GM20431 (cell line): ENCODE results near the gene ATRX.
"Not testable (repeated sequence)": the region's sequence is repeated elsewhere in the genome, so short reads cannot be mapped to it uniquely, and the experiment has no call there.

ENCODE experiments used
- in situ Hi-C: fragments of 300-500 bp; cut with MseI, MboI; formaldehyde crosslinking; loops from one replicate; pipeline ENCODE4 v1.15.0; 2020; ENCODE audit warnings: low sequenced_read_pairs; ENCODE audit not compliant: unreplicated experiment

Gene ATRX

DNA sequence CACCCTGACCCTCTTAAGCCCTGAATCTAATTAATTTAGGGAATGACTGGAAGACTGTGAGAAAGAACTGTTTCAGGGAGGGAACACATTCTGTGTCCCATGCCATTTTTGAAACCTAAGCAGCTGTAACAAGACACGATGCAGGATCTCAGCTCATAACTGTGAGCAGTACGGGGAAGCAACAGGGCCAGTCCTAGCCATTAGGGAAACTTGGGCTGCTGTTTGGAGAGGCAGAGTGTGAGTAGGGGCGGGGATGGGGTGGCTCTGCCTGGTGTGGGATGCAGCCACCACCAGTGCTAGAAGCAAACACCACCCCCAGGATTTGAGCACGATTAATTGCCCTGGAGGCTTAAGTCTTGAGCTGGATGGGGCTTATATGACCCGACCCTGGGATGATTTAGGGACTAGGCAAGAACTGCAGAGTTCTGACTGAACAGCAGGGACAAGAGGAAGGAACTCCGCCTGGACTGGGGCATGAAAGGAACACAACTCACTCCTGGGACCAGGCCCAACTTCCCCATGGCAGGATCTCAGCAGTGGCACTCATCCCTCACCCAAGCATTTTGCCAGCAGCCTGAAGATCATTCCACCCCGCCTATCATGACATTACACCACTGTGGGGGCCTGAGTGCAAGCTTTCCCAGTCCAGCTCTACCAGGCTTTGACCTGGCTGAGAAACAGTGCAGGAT lies 43.1 kb downstream of the ATRX start:
- in situ Hi-C loops = no loop called here

DNA sequence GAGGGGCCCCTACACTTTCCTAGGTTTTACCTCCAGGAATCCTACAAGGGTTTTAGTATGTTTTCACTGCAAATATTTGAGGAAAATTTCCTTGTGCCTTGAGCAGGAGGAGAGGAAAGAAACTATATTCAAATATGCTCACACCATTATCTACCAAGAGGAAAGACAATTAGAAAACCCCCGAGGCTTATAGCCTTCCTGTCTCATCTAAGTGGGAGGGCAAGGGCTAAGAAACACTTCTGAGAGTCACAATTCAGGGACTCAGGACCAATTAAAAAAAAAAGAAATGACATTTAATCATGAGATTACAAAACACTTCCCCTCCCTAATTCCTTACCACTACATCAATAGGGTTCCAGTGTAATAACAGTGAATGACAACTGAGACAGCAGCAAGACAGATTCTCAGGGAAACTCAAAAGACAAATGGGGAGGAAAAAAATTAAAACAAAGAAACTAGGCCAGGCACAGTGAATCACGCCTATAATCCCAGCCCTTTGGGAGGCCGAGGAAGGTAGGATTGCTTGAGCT lies 45.6 kb downstream of the ATRX start:
- in situ Hi-C loops = no loop called here

GRCh38 chrX:77733342-77733741 lies 52.7 kb downstream of the ATRX start:
- in situ Hi-C loops = no loop called here

GRCh38 chrX:77731821-77732419 lies 54.1 kb downstream of the ATRX start:
- in situ Hi-C loops = no loop called here

DNA sequence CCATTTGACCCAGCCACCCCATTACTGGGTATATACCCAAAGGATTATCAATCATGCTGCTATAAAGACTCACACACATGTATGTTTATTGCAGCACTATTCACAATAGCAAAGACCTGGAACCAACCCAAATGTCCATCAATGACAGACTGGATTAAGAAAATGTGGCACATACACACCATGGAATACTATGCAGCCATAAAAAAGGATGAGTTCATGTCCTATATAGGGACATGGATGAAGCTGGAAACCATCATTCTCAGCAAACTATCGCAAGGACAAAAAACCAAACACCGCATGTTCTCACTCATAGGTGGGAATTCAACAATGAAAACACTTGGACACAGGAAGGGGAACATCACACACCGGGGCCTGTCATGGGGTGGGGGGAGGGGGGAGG lies 59.9 kb downstream of the ATRX start:
- in situ Hi-C loops = not testable (repeated sequence)

GRCh38 chrX:77723681-77724080 lies 62.3 kb downstream of the ATRX start:
- in situ Hi-C loops = no loop called here

DNA sequence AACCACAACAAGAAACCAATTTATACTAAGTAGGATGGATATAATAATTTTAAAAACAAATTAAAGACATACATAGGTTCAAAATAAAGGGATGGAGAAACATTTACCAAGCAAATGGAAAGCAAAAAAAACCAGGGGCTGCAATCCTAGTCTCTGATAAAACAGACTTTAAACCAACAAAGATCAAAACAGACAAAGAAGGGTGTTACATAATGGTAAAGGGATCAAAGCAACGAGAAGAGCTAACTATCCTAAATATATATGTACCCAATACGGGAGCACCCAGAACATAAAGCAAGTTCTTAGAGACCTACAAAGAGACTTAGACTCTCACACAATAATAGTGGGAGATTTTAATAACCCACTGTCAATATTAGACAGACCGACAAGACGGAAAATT lies 66.6 kb downstream of the ATRX start:
- in situ Hi-C loops = no loop called here

DNA sequence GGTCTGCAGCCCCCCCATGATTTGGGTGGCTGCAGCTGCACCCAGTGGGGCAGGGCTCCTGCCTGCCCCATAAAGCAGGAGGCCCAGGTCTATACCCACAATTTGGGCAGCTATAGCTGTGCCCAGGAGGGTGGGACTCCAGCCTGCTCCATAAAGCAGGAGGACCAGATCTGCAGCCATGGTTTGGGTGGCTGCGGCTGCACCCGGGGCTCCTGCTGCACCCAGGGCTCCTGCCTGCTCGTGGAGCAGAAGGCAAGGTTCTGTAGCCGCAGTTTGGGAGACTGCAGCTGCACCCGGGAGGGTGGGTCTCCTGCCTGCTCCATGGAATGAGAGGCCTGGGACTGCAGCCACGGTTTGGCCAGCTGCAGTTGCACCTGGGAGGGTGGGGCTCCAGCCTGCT lies 81.1 kb downstream of the ATRX start:
- in situ Hi-C loops = no loop called here

DNA sequence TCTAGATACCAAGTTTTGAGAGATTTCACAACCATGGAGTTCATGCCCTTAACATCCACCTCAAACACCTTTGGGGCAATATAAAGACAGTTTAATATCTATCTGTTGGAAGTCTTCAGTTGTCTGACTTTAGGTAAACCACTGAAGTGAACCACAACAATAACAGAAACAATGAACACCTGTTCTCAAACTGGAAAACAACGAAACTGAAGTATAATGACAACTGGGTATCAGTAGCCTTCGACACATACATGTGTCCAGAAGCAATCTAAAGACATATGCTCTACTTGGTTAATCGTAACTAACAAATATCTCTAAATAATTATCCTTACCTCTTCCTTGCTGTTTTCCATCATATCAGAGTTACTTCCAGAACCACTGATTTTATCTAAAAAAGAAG lies 87.8 kb downstream of the ATRX start:
- in situ Hi-C loops = no loop called here

GRCh38 chrX:77694491-77694890 lies 91.5 kb downstream of the ATRX start:
- in situ Hi-C loops = no loop called here

DNA sequence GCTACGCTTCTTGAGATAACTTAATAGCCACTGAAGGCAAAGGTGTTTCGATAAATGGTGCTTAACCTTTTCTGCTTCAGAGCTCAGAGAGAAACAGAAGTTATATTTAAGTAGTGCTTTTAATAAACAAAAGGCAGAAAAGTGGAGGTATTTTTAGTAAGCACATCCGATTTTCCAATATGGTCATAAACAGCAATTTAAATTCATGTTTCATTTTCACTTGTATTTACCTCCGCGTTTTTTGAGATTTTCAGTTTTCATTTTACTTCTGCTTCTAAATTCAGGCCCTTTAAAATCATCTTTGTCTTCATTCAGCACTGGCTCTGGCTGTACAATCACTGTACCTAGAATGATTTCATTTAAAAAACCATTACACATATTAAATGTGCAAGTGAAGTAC lies 92.4 kb downstream of the ATRX start:
- in situ Hi-C loops = no loop called here

DNA sequence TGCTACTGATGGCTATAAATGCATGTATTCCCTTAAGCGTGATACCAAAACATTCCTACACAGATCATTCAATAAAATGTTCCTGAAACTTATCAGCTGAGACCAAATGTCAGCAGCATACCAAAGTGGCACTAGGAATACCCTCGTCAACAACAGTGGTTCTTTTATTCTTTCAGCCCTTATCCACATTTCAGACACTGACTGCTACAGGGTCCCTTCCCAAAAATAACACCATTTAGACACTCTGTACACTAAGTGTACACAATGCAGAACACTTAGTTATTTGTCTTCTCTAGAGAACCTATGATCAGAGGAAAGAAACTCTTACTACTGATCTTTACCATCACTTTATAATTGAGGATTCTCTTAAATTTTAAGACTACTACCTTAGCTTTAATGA lies 94.1 kb downstream of the ATRX start:
- in situ Hi-C loops = no loop called here

DNA sequence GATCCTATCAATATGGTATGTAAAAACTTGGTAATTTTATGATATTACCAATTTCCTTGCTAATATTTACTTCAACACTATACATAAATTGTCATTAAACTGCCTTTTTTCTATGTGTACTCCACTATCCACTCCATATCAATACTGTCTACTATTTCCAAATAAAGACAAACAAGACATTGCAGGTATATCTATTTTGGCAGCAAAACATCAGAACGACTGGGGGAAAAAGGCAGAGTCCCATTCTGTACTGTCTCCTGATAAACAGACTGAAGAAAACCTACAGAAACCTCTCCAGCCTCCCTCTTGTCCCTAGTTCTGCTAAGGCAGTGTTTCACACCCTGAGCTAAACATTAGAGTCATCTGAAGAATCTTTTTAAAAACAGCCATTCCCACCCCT lies 96.6 kb downstream of the ATRX start:
- in situ Hi-C loops = no loop called here

DNA sequence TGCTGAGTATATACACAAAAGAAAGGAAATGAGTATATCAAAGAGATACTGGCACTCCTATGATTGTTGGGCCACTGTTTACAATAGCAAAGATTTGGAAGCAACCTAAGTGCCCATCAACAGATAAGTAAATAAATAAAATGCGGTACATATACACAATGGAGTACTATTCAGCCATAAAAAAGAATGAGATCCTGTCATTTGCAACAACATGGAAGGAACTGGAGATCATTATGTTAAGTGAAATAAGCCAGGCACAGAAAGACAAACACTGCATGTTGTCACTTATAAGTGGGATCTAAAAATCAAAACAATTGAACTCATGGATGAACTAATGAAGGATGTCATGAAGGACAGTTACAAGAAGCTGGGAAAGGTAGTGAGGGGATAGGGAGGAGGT lies 100.3 kb downstream of the ATRX start:
- in situ Hi-C loops = not testable (repeated sequence)

GRCh38 chrX:77679144-77679543 lies 106.9 kb downstream of the ATRX start:
- in situ Hi-C loops = no loop called here

GRCh38 chrX:77675986-77676385 lies 110.0 kb downstream of the ATRX start:
- in situ Hi-C loops = no loop called here

- in situ Hi-C loops = no loop called here
These were observed 117.4 kb downstream of the ATRX start for GRCh38 chrX:77668391-77669237.

GRCh38 chrX:77658886-77659285 lies 127.1 kb downstream of the ATRX start:
- in situ Hi-C loops = no loop called here

DNA sequence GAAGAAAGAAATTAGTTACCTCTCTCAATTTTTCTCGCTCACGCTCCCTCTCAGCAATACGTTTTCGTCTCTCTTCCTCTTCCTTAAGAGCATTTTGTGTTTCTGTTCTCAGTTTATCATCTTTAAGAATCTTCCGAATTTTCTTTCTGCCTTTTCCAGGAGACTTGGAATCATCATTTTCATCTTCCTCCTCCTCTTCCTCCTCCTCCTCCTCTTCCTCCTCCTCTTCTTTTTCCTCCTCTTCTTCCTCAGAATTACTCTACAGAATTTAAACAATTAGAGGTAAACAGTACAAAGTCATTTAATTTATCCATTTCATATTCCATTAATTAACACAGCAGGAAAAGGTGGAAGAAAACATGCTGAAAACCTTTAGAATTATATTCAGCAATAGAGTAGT lies 133.9 kb downstream of the ATRX start:
- in situ Hi-C loops = no loop called here

- in situ Hi-C loops = no loop called here
These were observed 145.3 kb downstream of the ATRX start for GRCh38 chrX:77640702-77641101.

GRCh38 chrX:77639820-77640219 lies 146.2 kb downstream of the ATRX start:
- in situ Hi-C loops = no loop called here
